ENCODE results near the gene GPR12. TPM values are rescaled to one million over a fixed set of nuclear protein-coding genes. Genes with fewer than 3 reads are reported as not detected.
A peak's percentile ranks its signal among the peaks of the same experiment; 100 is the strongest.

The GPR12 gene
- total RNA-seq, 2 donors from 2014 or later = 0.08 to 0.18 TPM

DNA sequence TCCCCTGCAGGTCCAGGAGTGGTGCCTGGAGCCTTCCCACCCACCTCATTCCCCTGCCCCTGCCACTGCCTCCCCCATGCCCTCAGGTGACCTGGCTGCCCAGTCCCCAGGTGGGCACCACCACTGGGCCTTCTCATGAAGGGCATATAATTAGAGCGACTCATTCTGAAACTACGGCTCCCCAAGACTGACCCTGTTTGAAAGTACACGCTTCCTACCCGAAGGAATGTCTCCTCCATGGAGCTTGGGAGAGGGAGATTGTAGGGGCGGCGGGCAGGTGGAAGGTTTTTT is 52.6 kb downstream of the GPR12 start:
- ATAC-seq (no peak), DNase-seq (no peak)
- intact Hi-C loops (cut with DNase I) = loop anchor here (2.0 to 5.0 kb wide), 3 partner anchors 165 to 223 kb away; no protein-coding TSS in a partner anchor

GRCh38 chr13:26707122-26708006 is 53.2 kb downstream of the GPR12 start:
- DNase-seq = no peak
- intact Hi-C loops (cut with DNase I) = loop anchor here (1.0 to 5.0 kb wide), 4 partner anchors 165 to 223 kb away; no protein-coding TSS in a partner anchor
- peak in 1 of 2 donors; percentile 61 for ATAC-seq

- no peak for ATAC-seq
Observed at GRCh38 chr13:26706381-26706780, 54.2 kb downstream of the GPR12 start.

DNA sequence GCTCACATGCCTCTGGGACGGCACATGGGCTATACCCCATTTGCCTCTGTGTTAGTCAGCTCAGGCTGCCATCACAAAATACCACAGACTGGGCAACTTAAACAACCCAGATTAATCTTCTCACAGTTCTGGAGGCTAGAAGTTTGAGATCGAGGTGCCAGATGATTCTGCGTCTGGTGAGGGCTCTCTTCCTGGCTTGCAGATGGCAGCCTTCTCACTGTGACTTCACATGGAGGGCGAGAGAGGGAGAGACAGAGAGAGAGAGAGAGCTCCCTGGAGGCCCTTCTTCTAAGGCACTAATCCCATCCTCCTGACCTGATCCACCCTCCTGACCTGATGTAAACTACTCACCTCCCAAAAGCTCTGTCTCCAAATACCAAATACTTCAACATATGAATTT is 55.0 kb downstream of the GPR12 start:
- ATAC-seq = no peak
- intact Hi-C loops (cut with DNase I) = loop anchor here in 1 of 2 donors (5.0 kb wide), 1 partner anchor 222 kb away; no protein-coding TSS in a partner anchor

More at GRCh38 chr13:26706381-26706780, 54.2 kb downstream of the GPR12 start:
- intact Hi-C loops (cut with DNase I) = loop anchor here in 1 of 2 donors (5.0 kb wide), 1 partner anchor 221 kb away; no protein-coding TSS in a partner anchor
- no peak for DNase-seq

More for the DNA sequence above, 55.0 kb downstream of the GPR12 start:
- DNase-seq = no peak

Other genes with a start within 250 kb of the GPR12 start
- gene WASF3, start 203.1 kb downstream of the GPR12 start, total RNA-seq = 10 to 100 TPM; 16.1 to 17.8 TPM